IMR-90 (cell line): ENCODE data around the gene NFKBIZ. TPM values are rescaled to one million over a fixed set of nuclear protein-coding genes. Genes with fewer than 3 reads are reported as not detected.

Experiments used
- ATAC-seq: fragments of 200-7000 bp; cut with Tn5 transposase; 2 replicates; pipeline ENCODE4 v1.9.1; 2020; ENCODE audit warnings: low read depth, mild to moderate bottlenecking, moderate library complexity
- BruUV-seq: library from RNA; stranded (reverse); fragments of 400-500 nt; replicated peaks from 2 replicates; lab custom pipeline; 2021; lab: Mats Ljungman, UMichigan
- CTCF ChIA-PET: fragments of 300-600 bp; formaldehyde crosslinking; extraction: SDS; loops from one replicate; lab custom pipeline; 2021; ENCODE audit warnings: antibody characterized with exemption; lab: Yijun Ruan, JAX
- POLR2A ChIA-PET: fragments of 300-600 bp; sonication (Branson Sonifier 250); formaldehyde crosslinking; loops from one replicate; lab custom pipeline; 2022; ENCODE audit warnings: antibody characterized with exemption; ENCODE audit not compliant: unreplicated experiment; lab: Charles Lee
- DNase-seq: peaks from one replicate; pipeline ENCODE4 v3.0.0; 2013
- H2AFZ ChIP-seq: replicated peaks from 2 replicates; pipeline ENCODE3; 2013; ENCODE audit warnings: low read length, mild to moderate bottlenecking; ENCODE audit not compliant: poor library complexity
- H2AK5ac ChIP-seq: 2 replicates; pipeline ENCODE4 v1.6.1; 2013; ENCODE audit warnings: low read depth, low read length, inconsistent platforms
- H2AK9ac ChIP-seq: replicated peaks from 2 replicates; pipeline ENCODE3; 2013; ENCODE audit warnings: mild to moderate bottlenecking, low read depth, low read length, moderate library complexity; ENCODE audit not compliant: poor library complexity
- H2BK120ac ChIP-seq: 2 replicates; pipeline ENCODE4 v1.6.1; 2013; ENCODE audit warnings: low read depth, low read length, inconsistent platforms
- H2BK15ac ChIP-seq: 3 replicates; pipeline ENCODE4 v1.6.1; 2013; ENCODE audit warnings: low read depth, low read length, inconsistent platforms
- H2BK20ac ChIP-seq: 2 replicates; pipeline ENCODE4 v1.6.1; 2013; ENCODE audit warnings: low read depth, mild to moderate bottlenecking, inconsistent platforms, low read length, moderate library complexity
- H2BK5ac ChIP-seq: 2 replicates; pipeline ENCODE4 v1.6.1; 2013; ENCODE audit warnings: mild to moderate bottlenecking, low read depth, low read length, inconsistent platforms; ENCODE audit not compliant: poor library complexity, severe bottlenecking
- H3K14ac ChIP-seq: replicated peaks from 2 replicates; pipeline ENCODE4 v1.6.1; 2013; ENCODE audit warnings: low read depth, low read length, inconsistent platforms
- H3K18ac ChIP-seq: 2 replicates; pipeline ENCODE4 v1.6.1; 2013; ENCODE audit warnings: low read depth, low read length, control low read depth
- H3K23ac ChIP-seq: 2 replicates; pipeline ENCODE4 v1.6.1; 2013; ENCODE audit warnings: low read depth, low read length, inconsistent platforms
- H3K27ac ChIP-seq: 2 replicates; pipeline ENCODE4 v1.5.1; 2013; ENCODE audit warnings: mild to moderate bottlenecking, control low read depth, low read length; ENCODE audit not compliant: insufficient read depth
- H3K27me3 ChIP-seq: 2 replicates; pipeline ENCODE4 v1.6.1; 2013; ENCODE audit warnings: low read length; ENCODE audit not compliant: control insufficient read depth, insufficient read depth
- H3K36me3 ChIP-seq: 2 replicates; pipeline ENCODE4 v1.6.1; 2013; ENCODE audit warnings: low read length, mixed read lengths; ENCODE audit not compliant: control insufficient read depth, insufficient read depth
- H3K4ac ChIP-seq: 2 replicates; pipeline ENCODE4 v1.6.1; 2013; ENCODE audit warnings: low read depth, low read length, inconsistent platforms
- H3K4me1 ChIP-seq: 2 replicates; pipeline ENCODE4 v1.6.1; 2013; ENCODE audit warnings: low read length, mixed read lengths; ENCODE audit not compliant: control insufficient read depth, insufficient read depth
- H3K4me2 ChIP-seq: 2 replicates; pipeline ENCODE4 v1.6.1; 2013; ENCODE audit warnings: low read depth, mild to moderate bottlenecking, control low read depth, low read length, moderate library complexity
- H3K4me3 ChIP-seq: 2 replicates; pipeline ENCODE4 v1.5.1; 2013; ENCODE audit warnings: low read depth, mild to moderate bottlenecking, control low read depth, low read length, moderate library complexity; ENCODE audit not compliant: insufficient read depth
- H3K56ac ChIP-seq: 2 replicates; pipeline ENCODE4 v1.6.1; 2013; ENCODE audit warnings: low read length, inconsistent platforms; ENCODE audit not compliant: insufficient read depth; ENCODE audit errors: extremely low read depth
- H3K79me1 ChIP-seq, 2 experiments: 2 replicates each; pipeline ENCODE4 v1.6.1; 2013; ENCODE audit warnings: low read length in 2 of 2, inconsistent platforms in 1 of 2, low read depth in 1 of 2
- H3K9ac ChIP-seq: 2 replicates; pipeline ENCODE4 v1.6.1; 2013; ENCODE audit warnings: low read depth, low read length, control low read depth
- H3K9me1 ChIP-seq: 2 replicates; pipeline ENCODE4 v1.6.1; 2013; ENCODE audit warnings: low read length, inconsistent platforms; ENCODE audit not compliant: insufficient read depth
- H3K9me3 ChIP-seq: 2 replicates; pipeline ENCODE4 v1.6.1; 2013; ENCODE audit warnings: low read length; ENCODE audit not compliant: control insufficient read depth, insufficient read depth
- H4K20me1 ChIP-seq: 2 replicates; pipeline ENCODE4 v1.6.1; 2013; ENCODE audit warnings: low read length, inconsistent platforms; ENCODE audit not compliant: insufficient read depth
- H4K5ac ChIP-seq: 2 replicates; pipeline ENCODE4 v1.6.1; 2013; ENCODE audit warnings: mild to moderate bottlenecking, low read depth, low read length, control low read depth
- H4K8ac ChIP-seq, 2 experiments: 2 replicates each; pipeline ENCODE4 v1.6.1; 2013; ENCODE audit warnings: low read depth in 2 of 2, low read length in 2 of 2, control low read depth in 1 of 2, inconsistent platforms in 1 of 2
- H4K91ac ChIP-seq: 2 replicates; pipeline ENCODE4 v1.6.1; 2013; ENCODE audit warnings: low read depth, low read length, inconsistent platforms; ENCODE audit not compliant: insufficient read depth
- BHLHE40 ChIP-seq: fragments of 150-350 bp; IDR thresholded peaks from 2 replicates; pipeline ENCODE4 v1.6.1; 2016; ENCODE audit warnings: mild to moderate bottlenecking, low read depth, low read length
- CEBPB ChIP-seq: IDR thresholded peaks from 2 replicates; pipeline ENCODE4 v1.6.1; 2012; ENCODE audit warnings: low read depth, low read length, improper control_type of control experiment
- CHD1 ChIP-seq: IDR thresholded peaks from 2 replicates; pipeline ENCODE4 v1.6.1; 2012; ENCODE audit warnings: low read depth, low read length, improper control_type of control experiment
- FOS ChIP-seq: fragments of 150-350 bp; IDR thresholded peaks from 2 replicates; pipeline ENCODE4 v1.6.1; 2016; ENCODE audit warnings: low read depth, low read length
- MAFK ChIP-seq: IDR thresholded peaks from 2 replicates; pipeline ENCODE4 v1.6.1; 2012; ENCODE audit warnings: low read depth, low read length, improper control_type of control experiment
- MAZ ChIP-seq: IDR thresholded peaks from 2 replicates; pipeline ENCODE4 v1.6.1; 2012; ENCODE audit warnings: low read depth, mild to moderate bottlenecking, low read length, improper control_type of control experiment, moderate library complexity, borderline replicate concordance
- MXI1 ChIP-seq: IDR thresholded peaks from 2 replicates; pipeline ENCODE4 v1.6.1; 2012; ENCODE audit warnings: low read depth, mild to moderate bottlenecking, low read length, moderate library complexity, borderline replicate concordance
- NFE2L2 ChIP-seq: fragments of 150-350 bp; IDR thresholded peaks from 2 replicates; pipeline ENCODE4 v1.6.1; 2016; ENCODE audit warnings: low read depth, mild to moderate bottlenecking, low read length
- POLR2A ChIP-seq: IDR thresholded peaks from 2 replicates; pipeline ENCODE4 v1.6.1; 2012; ENCODE audit warnings: mild to moderate bottlenecking, low read depth, low read length
- RAD21 ChIP-seq: IDR thresholded peaks from 2 replicates; pipeline ENCODE4 v1.6.1; 2012; ENCODE audit warnings: low read length, improper control_type of control experiment
- RCOR1 ChIP-seq: IDR thresholded peaks from 2 replicates; pipeline ENCODE4 v1.6.1; 2012; ENCODE audit warnings: mild to moderate bottlenecking, low read length, improper control_type of control experiment; ENCODE audit not compliant: insufficient replicate concordance
- RFX5 ChIP-seq: IDR thresholded peaks from 2 replicates; pipeline ENCODE4 v1.8.0; 2012; ENCODE audit warnings: low read depth, mild to moderate bottlenecking, low read length, moderate library complexity
- SMC3 ChIP-seq: fragments of 150-350 bp; IDR thresholded peaks from 2 replicates; pipeline ENCODE4 v1.6.1; 2016; ENCODE audit warnings: low read depth, mild to moderate bottlenecking, antibody characterized with exemption, low read length, moderate library complexity
- USF2 ChIP-seq: fragments of 150-350 bp; IDR thresholded peaks from 2 replicates; pipeline ENCODE4 v1.6.1; 2017; ENCODE audit warnings: mild to moderate bottlenecking, antibody characterized with exemption, low read length, low read depth
- WGBS, 2 experiments: methylation state at CpG; one replicate each; pipeline versions ENCODE4 v1.1.5 to v1.1.7; 2013; ENCODE audit warnings: missing lambda C conversion rate in 2 of 2; ENCODE audit not compliant: insufficient read length in 1 of 2; ENCODE audit errors: extremely low coverage in 2 of 2; 5-methylcytosine and 5-hydroxymethylcytosine counted together
- dilution Hi-C: fragments of 300-500 bp; cut with HindIII; formaldehyde crosslinking; loops from one replicate; pipeline ENCODE4 v1.14.3; 2018; ENCODE audit warnings: low sequenced_read_pairs; ENCODE audit not compliant: unreplicated experiment
- in situ Hi-C: fragments of 300-500 bp; cut with MboI; formaldehyde crosslinking; loops from 3 replicates; pipeline ENCODE4 v1.14.3; 2019; ENCODE audit warnings: low sequenced_read_pairs, inconsistent platforms, mixed read lengths
- intact Hi-C: fragments of 100-400 bp; cut with micrococcal nuclease; formaldehyde crosslinking; loops from 2 replicates; pipeline ENCODE4 v1.10.0; 2022
- polyA plus RNA-seq, 3 experiments: library from polyadenylated mRNA; depleted of rRNA; stranded (reverse); fragments of >200 nt; gene quantifications; 2 replicates each; pipeline ENCODE4 v1.2.3, GENCODE V29; 2012; ENCODE audit warnings: low replicate concordance in 1 of 3
- total RNA-seq: library from RNA; depleted of rRNA; stranded (reverse); fragments of >200 nt; gene quantifications from 2 replicates; pipeline ENCODE4 v1.2.3, GENCODE V29; 2012
- TF ChIP-seq, protein P1 (sequence below): fragments of 150-350 bp; IDR thresholded peaks from 2 replicates; pipeline ENCODE4 v1.6.1; 2016; ENCODE audit warnings: low read depth, mild to moderate bottlenecking, low read length, moderate library complexity, borderline replicate concordance
- TF ChIP-seq, protein P2 (sequence below): conservative IDR thresholded peaks from 2 replicates; pipeline ENCODE4 v1.5.1; 2012; ENCODE audit warnings: mild to moderate bottlenecking, low read depth, low read length, improper control_type of control experiment

Gene NFKBIZ
- total and polyA plus RNA-seq, 2 of the 4 experiments (the other 2 are of a cell fraction) = 35.0 to 40.9 TPM

- Histone ChIP-seq H3K4ac (0 out of 2 replicates have a peak overlapping the region, but pooled peaks have one; percentile 31), H3K4me2 (no peak overlapping the region), H4K8ac (peak overlapping the region in 1 of 2 experiments; percentile 52; a peak in 1 of 4 replicates), H3K4me3 (no peak overlapping the region), H2BK20ac (0 out of 2 replicates have a peak overlapping the region, but pooled peaks have one; percentile 20), H4K20me1 (no peaks in the 10 kb centered on the region), H2AK5ac (0 out of 2 replicates have a peak overlapping the region, but pooled peaks have one; percentile 45), H4K5ac (no peak overlapping the region), H3K27ac (no peak overlapping the region), H3K9ac (no peak overlapping the region), H3K14ac (0 out of 2 replicates have a peak overlapping the region, but pooled peaks have one; percentile 13), H3K18ac (no peak overlapping the region), H4K91ac (no peak overlapping the region; the same call in 1 of the 2 replicates), H2AK9ac (no peak overlapping the region), H3K23ac (no peak overlapping the region), H3K79me1 (peaks cover 0 to 3% of the 10 kb centered on the region in 2 experiments; a peak in 1 of 4 replicates), H3K27me3 (no peaks in the 10 kb centered on the region), H3K36me3 (no peaks in the 10 kb centered on the region), H2AFZ (no peak overlapping the region), H2BK120ac (peak overlapping the region; percentile 71; the same call in 1 of the 2 replicates), H2BK15ac (peak overlapping the region; percentile 86; the same call in 1 of the 3 replicates), H3K9me3 (no peaks in the 10 kb centered on the region), H2BK5ac (peak overlapping the region; percentile 97), H3K4me1 (peaks cover 7% of the 10 kb centered on the region), H3K56ac (no peak overlapping the region), H3K9me1 (peaks cover 3% of the 10 kb centered on the region; the same call in 1 of the 2 replicates)
- TF ChIP-seq FOS (no peak), RCOR1 (no peak), MAFK (no peak), RFX5 (no peak), RAD21 (no peak), CHD1 (no peak), CEBPB (no peak), POLR2A (no peak), SMC3 (no peak), MXI1 (no peak), MAZ (no peak), USF2 (no peak), NFE2L2 (no peak), BHLHE40 (no peak)
- TF ChIP-seq, protein P1, sequence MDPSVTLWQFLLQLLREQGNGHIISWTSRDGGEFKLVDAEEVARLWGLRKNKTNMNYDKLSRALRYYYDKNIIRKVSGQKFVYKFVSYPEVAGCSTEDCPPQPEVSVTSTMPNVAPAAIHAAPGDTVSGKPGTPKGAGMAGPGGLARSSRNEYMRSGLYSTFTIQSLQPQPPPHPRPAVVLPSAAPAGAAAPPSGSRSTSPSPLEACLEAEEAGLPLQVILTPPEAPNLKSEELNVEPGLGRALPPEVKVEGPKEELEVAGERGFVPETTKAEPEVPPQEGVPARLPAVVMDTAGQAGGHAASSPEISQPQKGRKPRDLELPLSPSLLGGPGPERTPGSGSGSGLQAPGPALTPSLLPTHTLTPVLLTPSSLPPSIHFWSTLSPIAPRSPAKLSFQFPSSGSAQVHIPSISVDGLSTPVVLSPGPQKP = no peak
- TF ChIP-seq, protein P2, sequence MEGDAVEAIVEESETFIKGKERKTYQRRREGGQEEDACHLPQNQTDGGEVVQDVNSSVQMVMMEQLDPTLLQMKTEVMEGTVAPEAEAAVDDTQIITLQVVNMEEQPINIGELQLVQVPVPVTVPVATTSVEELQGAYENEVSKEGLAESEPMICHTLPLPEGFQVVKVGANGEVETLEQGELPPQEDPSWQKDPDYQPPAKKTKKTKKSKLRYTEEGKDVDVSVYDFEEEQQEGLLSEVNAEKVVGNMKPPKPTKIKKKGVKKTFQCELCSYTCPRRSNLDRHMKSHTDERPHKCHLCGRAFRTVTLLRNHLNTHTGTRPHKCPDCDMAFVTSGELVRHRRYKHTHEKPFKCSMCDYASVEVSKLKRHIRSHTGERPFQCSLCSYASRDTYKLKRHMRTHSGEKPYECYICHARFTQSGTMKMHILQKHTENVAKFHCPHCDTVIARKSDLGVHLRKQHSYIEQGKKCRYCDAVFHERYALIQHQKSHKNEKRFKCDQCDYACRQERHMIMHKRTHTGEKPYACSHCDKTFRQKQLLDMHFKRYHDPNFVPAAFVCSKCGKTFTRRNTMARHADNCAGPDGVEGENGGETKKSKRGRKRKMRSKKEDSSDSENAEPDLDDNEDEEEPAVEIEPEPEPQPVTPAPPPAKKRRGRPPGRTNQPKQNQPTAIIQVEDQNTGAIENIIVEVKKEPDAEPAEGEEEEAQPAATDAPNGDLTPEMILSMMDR = no peak
- DNase-seq (no peak), ATAC-seq (no peak)
- ChIA-PET POLR2A (interaction anchor here (0.6 kb wide), 2 partner anchors 46 to 268 kb away, joined by 3 read pairs; no protein-coding TSS in a partner anchor), CTCF (no interaction called here)
- BruUV-seq = no TSS peak
- dilution Hi-C loops (no loop called here), in situ Hi-C loops (no loop called here), intact Hi-C loops (no loop called here)
- WGBS, 2 experiments = 80% methylated on average over 1 of the region's 2 CpGs; no CpG with 5 or more reads in 1 of the 2 experiments
Observed at GRCh38 chr3:101900736-101901135, 51.4 kb downstream of the NFKBIZ start.
